Fibroblast of the aortic adventitia (primary cell): ENCODE measurements around the gene SLC35D1. TPM values are rescaled to one million over a fixed set of nuclear protein-coding genes. Genes with fewer than 3 reads are reported as not detected.

Experiments
- DNase-seq: peaks from one replicate; pipeline ENCODE4 v3.0.0-alpha.2; 2010; ENCODE audit warnings: low read depth
- H3K4me3 ChIP-seq: 2 replicates; pipeline ENCODE4 v1.5.1; 2011; ENCODE audit warnings: low read depth, mild to moderate bottlenecking, control low read depth, low read length, moderate library complexity
- total RNA-seq: library from RNA; depleted of rRNA; stranded (reverse); fragments of >200 nt; gene quantifications from 2 replicates; pipeline ENCODE4 v1.2.3, GENCODE V29; 2012; ENCODE audit warnings: low replicate concordance
- TF ChIP-seq, protein P1 (sequence below): IDR thresholded peaks from 2 replicates; pipeline ENCODE4 v1.5.1; 2011; ENCODE audit warnings: mild to moderate bottlenecking, low read length, control low read depth, inconsistent platforms; ENCODE audit not compliant: insufficient read depth

Gene SLC35D1
- total RNA-seq, 1 donor: 12.6 TPM

DNA sequence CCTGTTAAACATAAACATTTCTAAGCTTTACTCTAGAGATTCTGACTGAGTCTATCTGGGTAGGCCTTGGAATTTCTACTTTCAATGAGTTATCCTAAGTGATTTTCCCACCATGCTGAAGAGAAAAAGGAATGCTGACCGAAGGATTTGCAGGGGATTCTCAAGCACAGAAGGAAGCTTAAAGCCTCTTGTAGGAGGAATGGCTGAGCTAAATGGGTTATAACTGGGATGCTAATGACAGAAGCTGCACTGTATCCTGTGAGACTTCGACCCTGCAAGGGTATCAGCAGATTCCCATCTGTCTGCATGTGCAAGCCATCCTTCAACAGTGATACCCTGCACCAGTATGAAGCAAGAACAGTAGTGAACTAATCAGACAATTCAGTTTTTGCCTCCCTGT, 35.4 kb downstream of the SLC35D1 start:
- H3K4me3 ChIP-seq: no peak overlapping the region
- TF ChIP-seq, protein P1, sequence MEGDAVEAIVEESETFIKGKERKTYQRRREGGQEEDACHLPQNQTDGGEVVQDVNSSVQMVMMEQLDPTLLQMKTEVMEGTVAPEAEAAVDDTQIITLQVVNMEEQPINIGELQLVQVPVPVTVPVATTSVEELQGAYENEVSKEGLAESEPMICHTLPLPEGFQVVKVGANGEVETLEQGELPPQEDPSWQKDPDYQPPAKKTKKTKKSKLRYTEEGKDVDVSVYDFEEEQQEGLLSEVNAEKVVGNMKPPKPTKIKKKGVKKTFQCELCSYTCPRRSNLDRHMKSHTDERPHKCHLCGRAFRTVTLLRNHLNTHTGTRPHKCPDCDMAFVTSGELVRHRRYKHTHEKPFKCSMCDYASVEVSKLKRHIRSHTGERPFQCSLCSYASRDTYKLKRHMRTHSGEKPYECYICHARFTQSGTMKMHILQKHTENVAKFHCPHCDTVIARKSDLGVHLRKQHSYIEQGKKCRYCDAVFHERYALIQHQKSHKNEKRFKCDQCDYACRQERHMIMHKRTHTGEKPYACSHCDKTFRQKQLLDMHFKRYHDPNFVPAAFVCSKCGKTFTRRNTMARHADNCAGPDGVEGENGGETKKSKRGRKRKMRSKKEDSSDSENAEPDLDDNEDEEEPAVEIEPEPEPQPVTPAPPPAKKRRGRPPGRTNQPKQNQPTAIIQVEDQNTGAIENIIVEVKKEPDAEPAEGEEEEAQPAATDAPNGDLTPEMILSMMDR: no peak
- DNase-seq: no peak

DNA sequence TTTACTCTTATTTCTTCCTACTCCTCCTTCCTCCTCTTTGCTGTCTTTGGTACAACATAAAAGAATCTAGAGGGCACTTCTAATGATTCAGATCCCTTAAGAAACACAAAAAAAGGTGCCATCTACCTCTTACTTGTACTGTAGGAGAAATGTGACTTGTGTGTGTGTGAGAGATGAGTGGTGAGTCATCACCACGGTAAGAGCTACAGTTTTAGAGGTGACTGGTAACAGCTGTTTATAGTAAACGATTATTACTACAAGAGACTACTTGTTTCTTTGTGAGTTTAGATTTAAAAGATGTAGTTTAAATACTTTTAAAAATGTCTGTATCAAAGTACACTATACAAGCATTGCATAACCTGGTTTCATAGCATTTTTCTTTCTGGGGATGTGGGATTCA, 40.4 kb downstream of the SLC35D1 start:
- H3K4me3 ChIP-seq: no peak overlapping the region
- TF ChIP-seq, protein P1: no peak

DNA sequence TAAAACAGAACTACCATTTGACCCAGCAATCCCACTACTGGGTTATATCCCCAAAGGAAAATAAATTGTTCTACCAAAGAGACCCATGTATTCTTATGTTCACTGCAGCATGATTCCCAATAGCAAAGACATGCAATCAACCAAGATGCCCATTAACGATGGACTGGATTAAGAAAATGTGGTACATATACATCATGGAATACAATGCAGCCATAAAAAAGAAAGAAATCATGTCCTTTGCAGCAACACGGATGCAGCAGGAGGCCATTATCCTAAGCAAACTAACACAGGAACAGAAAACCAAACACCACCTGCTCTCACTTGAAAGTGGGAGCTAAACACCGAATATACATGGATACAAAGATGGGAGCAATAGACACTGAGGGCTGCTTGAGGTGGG, 44.2 kb downstream of the SLC35D1 start:
- TF ChIP-seq, protein P1: no peak
- no peak for DNase-seq
- no peak overlapping the region for H3K4me3 ChIP-seq

More for the DNA sequence above, 40.4 kb downstream of the SLC35D1 start:
- DNase-seq: peak; percentile 20

GRCh38 chr1:67005068-67005467, 48.9 kb downstream of the SLC35D1 start:
- H3K4me3 ChIP-seq: no peak overlapping the region
- TF ChIP-seq, protein P1: no peak
- no peak for DNase-seq

GRCh38 chr1:67004176-67004575, 49.8 kb downstream of the SLC35D1 start:
- TF ChIP-seq, protein P1: no peak
- no peak overlapping the region for H3K4me3 ChIP-seq
- DNase-seq: no peak

DNA sequence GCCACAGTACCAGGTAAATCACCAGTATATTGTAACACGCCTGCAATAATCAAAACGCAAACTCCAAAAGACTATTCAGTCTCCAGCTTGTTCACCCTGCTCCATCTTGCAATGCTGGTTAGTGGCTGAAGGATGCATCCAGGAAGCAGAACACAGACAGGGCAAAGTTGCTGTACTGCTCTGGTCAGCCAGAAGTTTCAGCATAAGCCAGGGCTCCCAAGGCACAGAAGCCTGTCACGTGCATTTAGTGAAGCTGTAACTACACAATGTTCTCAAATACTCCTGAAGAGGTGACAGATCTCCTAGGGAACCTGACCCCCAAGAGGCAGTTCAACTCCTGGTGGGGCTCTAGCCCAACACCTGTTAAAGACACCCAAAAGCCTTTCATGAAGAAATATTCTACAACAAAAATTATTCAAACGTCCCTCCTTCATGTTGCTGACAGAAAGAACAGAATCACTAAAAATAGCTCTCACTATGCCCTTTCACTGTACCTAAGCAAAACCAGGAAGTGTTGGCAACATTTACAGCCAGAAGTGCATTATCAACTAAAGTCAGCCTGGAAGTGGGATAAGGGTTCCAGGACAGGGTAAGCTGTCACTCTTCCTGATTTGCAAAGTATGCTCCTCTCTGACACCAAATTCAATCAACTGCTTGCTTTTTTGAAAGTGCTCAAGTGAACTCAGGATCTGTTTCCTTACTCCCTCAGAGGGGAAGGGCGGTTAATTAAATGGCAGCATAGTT, 52.1 kb downstream of the SLC35D1 start:
- no peak for DNase-seq
- TF ChIP-seq, protein P1: no peak
- no peak overlapping the region for H3K4me3 ChIP-seq
